Keratinocyte (primary cell): ENCODE data around the gene MYO7B. TPM values are rescaled to one million over a fixed set of nuclear protein-coding genes. Genes with fewer than 3 reads are reported as not detected.

Experiments used
- DNase-seq: peaks from one replicate; pipeline ENCODE4 v3.0.0-alpha.2; 2011; ENCODE audit warnings: low read depth, missing footprints, low spot score
- FAIRE-seq: peaks from 2 replicates; lab custom pipeline; 2011; peaks lifted over from hg19 to GRCh38; lab: Jason Lieb, UNC
- H2AFZ ChIP-seq: 2 replicates; pipeline ENCODE4 v1.6.0; 2012; ENCODE audit warnings: low read length, control low read depth, inconsistent platforms; ENCODE audit not compliant: control insufficient read depth
- H3K27ac ChIP-seq: 2 replicates; pipeline ENCODE4 v1.5.1; 2011; ENCODE audit warnings: low read length; ENCODE audit not compliant: control insufficient read depth, insufficient read depth
- H3K27me3 ChIP-seq: 3 replicates; pipeline ENCODE4 v1.6.0; 2011; ENCODE audit warnings: low read length; ENCODE audit not compliant: control insufficient read depth, insufficient read depth; ENCODE audit errors: extremely low read depth
- H3K36me3 ChIP-seq, 2 experiments: 2 replicates in 1 of 2; 3 replicates in 1 of 2; pipeline ENCODE4 v1.5.1; 2011; ENCODE audit warnings: low read length in 2 of 2, mild to moderate bottlenecking in 1 of 2; ENCODE audit not compliant: control insufficient read depth in 2 of 2, insufficient read depth in 2 of 2; ENCODE audit errors: extremely low read depth in 1 of 2
- H3K4me1 ChIP-seq: 3 replicates; pipeline ENCODE4 v1.5.1; 2011; ENCODE audit warnings: low read length; ENCODE audit not compliant: control insufficient read depth, insufficient read depth; ENCODE audit errors: extremely low read depth
- H3K4me2 ChIP-seq: 3 replicates; pipeline ENCODE4 v1.6.0; 2011; ENCODE audit warnings: low read depth, low read length; ENCODE audit not compliant: control insufficient read depth, insufficient read depth; ENCODE audit errors: extremely low read depth
- H3K4me3 ChIP-seq, 3 experiments: fragments of 200-600 bp in 1 of 3; sonication (generic) in 1 of 3; 2 replicates in 2 of 3; 3 replicates in 1 of 3; pipeline ENCODE4 v1.5.1; 2011 to 2016; ENCODE audit warnings: low read length in 3 of 3, mild to moderate bottlenecking in 3 of 3, control low read depth in 2 of 3, inconsistent platforms in 1 of 3, low read depth in 1 of 3, mixed read lengths in 1 of 3, mixed run types in 1 of 3, moderate library complexity in 1 of 3; ENCODE audit not compliant: control insufficient read depth in 2 of 3, insufficient read depth in 2 of 3; ENCODE audit errors: extremely low read depth in 1 of 3
- H3K79me2 ChIP-seq: 2 replicates; pipeline ENCODE4 v1.6.0; 2012; ENCODE audit warnings: low read length; ENCODE audit not compliant: control insufficient read depth, insufficient read depth
- H3K9ac ChIP-seq: 3 replicates; pipeline ENCODE4 v1.6.0; 2011; ENCODE audit warnings: low read length; ENCODE audit not compliant: control insufficient read depth, insufficient read depth; ENCODE audit errors: extremely low read depth
- H3K9me1 ChIP-seq: 3 replicates; pipeline ENCODE4 v1.6.0; 2011; ENCODE audit warnings: low read length; ENCODE audit not compliant: control insufficient read depth, insufficient read depth; ENCODE audit errors: extremely low read depth
- H3K9me3 ChIP-seq: 2 replicates; pipeline ENCODE4 v1.5.1; 2012; ENCODE audit warnings: low read depth, low read length; ENCODE audit not compliant: control insufficient read depth
- H4K20me1 ChIP-seq: 3 replicates; pipeline ENCODE4 v1.6.0; 2011; ENCODE audit warnings: low read length; ENCODE audit not compliant: control insufficient read depth, insufficient read depth; ENCODE audit errors: extremely low read depth
- CTCF ChIP-seq, 3 experiments: IDR thresholded peaks in 1 of 3; conservative IDR thresholded peaks in 1 of 3; optimal IDR thresholded peaks in 1 of 3; 2 replicates in 2 of 3; 3 replicates in 1 of 3; pipeline versions ENCODE3 to v1.5.1; 2011; ENCODE audit warnings: low read length in 3 of 3, mild to moderate bottlenecking in 3 of 3, moderate library complexity in 2 of 3, control low read depth in 1 of 3, inconsistent platforms in 1 of 3; ENCODE audit not compliant: insufficient read depth in 2 of 3; ENCODE audit errors: extremely low read depth in 1 of 3
- EZH2 ChIP-seq: IDR thresholded peaks from one replicate; pipeline ENCODE4 v1.6.1; 2012; ENCODE audit warnings: inconsistent platforms, mild to moderate bottlenecking, low read length, moderate library complexity
- dilution Hi-C: fragments of 300-500 bp; cut with MboI; formaldehyde crosslinking; loops from one replicate; pipeline ENCODE4 v1.7.0; 2020; ENCODE audit warnings: low sequenced_read_pairs; ENCODE audit not compliant: extremely low pct_ligation_motif_present
- polyA plus RNA-seq, 5 experiments: library from polyadenylated mRNA; depleted of rRNA in 3 of 5; stranded (reverse) in 3 of 5; stranded (forward) in 1 of 5; unstranded in 1 of 5; fragments of >200 nt; gene quantifications; 1 replicate in 1 of 5; 2 replicates in 3 of 5; 3 replicates in 1 of 5; pipeline versions ENCODE4 v1.2.1 to v1.2.3, GENCODE V29; 2011 to 2012; ENCODE audit warnings: missing spikeins in 2 of 5, low read depth in 1 of 5, low replicate concordance in 1 of 5

MYO7B gene
- polyA plus RNA-seq, 1 donor (not counting 4 experiments of a cell fraction or from before 2014, with no cell fraction given) = not detected

- Histone ChIP-seq H3K27me3 (no peaks in the 10 kb centered on the region), H4K20me1 (no peaks in the 10 kb centered on the region), H3K27ac (no peak overlapping the region), H3K4me1 (peaks cover 11% of the 10 kb centered on the region), H2AFZ (no peak overlapping the region), H3K79me2 (no peaks in the 10 kb centered on the region), H3K9me1 (no peaks in the 10 kb centered on the region), H3K36me3 (no peaks in the 10 kb centered on the region), H3K9ac (no peak overlapping the region), H3K4me2 (no peak overlapping the region), H3K4me3 (no peak overlapping the region), H3K9me3 (no peaks in the 10 kb centered on the region)
- DNase-seq (no peak), FAIRE-seq (no peak)
- dilution Hi-C loops = no loop called here
- TF ChIP-seq CTCF (optimal IDR thresholded peaks at IDR 0.05 in 1 of 3, IDR thresholded peaks at IDR 0.05 in 1 of 3, conservative IDR thresholded peaks at IDR 0.05 in 1 of 3; ENCODE audit: extremely low read depth in 1 of 3, insufficient read depth in 2 of 3, low read length in 3 of 3) (no peak), EZH2 (no peak)
Observed at GRCh38 chr2:127645026-127645394, 109.5 kb downstream of the MYO7B start.

GRCh38 chr2:127645395-127646291 lies 110.2 kb downstream of the MYO7B start, which contains the start of gene GPR17:
Gene GPR17, plus strand, starts transcription at chr2:127646153. Its CDS starts 4,583 bp downstream, at chr2:127650736.
- no peaks in the 10 kb centered on the region for H3K36me3 ChIP-seq
- no peak within 1 kb of the TSS for H2AFZ ChIP-seq
- dilution Hi-C loops = no loop called here
- H3K4me1 ChIP-seq = peaks cover 11% of the 10 kb centered on the region
- H3K9me1 ChIP-seq = no peaks in the 10 kb centered on the region
- H4K20me1 ChIP-seq = no peaks in the 10 kb centered on the region
- H3K4me3 ChIP-seq = no peak within 1 kb of the TSS
- DNase-seq (no peak), FAIRE-seq (no peak)
- no peak within 1 kb of the TSS for H3K9ac ChIP-seq
- no peaks in the 10 kb centered on the region for H3K9me3 ChIP-seq
- no peak within 1 kb of the TSS for H3K27ac ChIP-seq
- no peaks in the 10 kb centered on the region for H3K79me2 ChIP-seq
- TF ChIP-seq EZH2 = no peak
- no peak for TF ChIP-seq CTCF (optimal IDR thresholded peaks at IDR 0.05 in 1 of 3, IDR thresholded peaks at IDR 0.05 in 1 of 3, conservative IDR thresholded peaks at IDR 0.05 in 1 of 3; ENCODE audit: extremely low read depth in 1 of 3, insufficient read depth in 2 of 3, low read length in 3 of 3)
- no peak within 1 kb of the TSS for H3K4me2 ChIP-seq
- no peaks in the 10 kb centered on the region for H3K27me3 ChIP-seq
